HEK293 (cell line): ENCODE measurements around the gene TOP3A.

Source experiments
- EGR2 ChIP-seq: fragments of 450-650 bp; formaldehyde crosslinking; IDR thresholded peaks from 2 replicates; pipeline ENCODE4 v1.5.1; 2016; ENCODE audit warnings: low read depth, missing biosample characterization, missing genetic modification characterization
- HOXD13 ChIP-seq: sonication (generic); formaldehyde crosslinking; IDR thresholded peaks from 2 replicates; pipeline ENCODE4 v1.8.0; 2022; ENCODE audit warnings: missing genetic modification reagents, borderline replicate concordance
- KLF1 ChIP-seq: fragments of 450-650 bp; formaldehyde crosslinking; IDR thresholded peaks from 2 replicates; pipeline ENCODE4 v1.5.1; 2016; ENCODE audit warnings: missing biosample characterization, missing genetic modification characterization
- KLF10 ChIP-seq: fragments of 450-650 bp; IDR thresholded peaks from 2 replicates; pipeline ENCODE4 v1.5.1; 2018; ENCODE audit warnings: missing biosample characterization, mild to moderate bottlenecking, missing genetic modification characterization
- KLF7 ChIP-seq: fragments of 450-650 bp; formaldehyde crosslinking; IDR thresholded peaks from 2 replicates; pipeline ENCODE4 v1.5.1; 2016; ENCODE audit warnings: missing biosample characterization, missing genetic modification characterization, borderline replicate concordance
- PRDM1 ChIP-seq: fragments of 450-650 bp; formaldehyde crosslinking; IDR thresholded peaks from 2 replicates; pipeline ENCODE4; 2016; ENCODE audit warnings: missing biosample characterization, missing genetic modification characterization
- SP7 ChIP-seq: fragments of 450-650 bp; formaldehyde crosslinking; IDR thresholded peaks from 2 replicates; pipeline ENCODE4 v1.5.1; 2016; ENCODE audit warnings: missing biosample characterization, missing genetic modification characterization
- WT1 ChIP-seq: fragments of 450-650 bp; formaldehyde crosslinking; IDR thresholded peaks from 2 replicates; pipeline ENCODE4 v1.5.1; 2016; ENCODE audit warnings: missing biosample characterization, missing genetic modification characterization
- ZBTB20 ChIP-seq: fragments of 450-650 bp; formaldehyde crosslinking; IDR thresholded peaks from 2 replicates; pipeline ENCODE4 v1.5.1; 2016; ENCODE audit warnings: missing biosample characterization, missing genetic modification characterization
- ZFHX2 ChIP-seq: fragments of 450-650 bp; formaldehyde crosslinking; conservative IDR thresholded peaks from 2 replicates; pipeline ENCODE4 v1.5.1; 2016; ENCODE audit warnings: missing biosample characterization, missing genetic modification characterization
- ZFP3 ChIP-seq: fragments of 450-650 bp; formaldehyde crosslinking; IDR thresholded peaks from 2 replicates; pipeline ENCODE4 v1.5.1; 2016; ENCODE audit warnings: low read depth, missing biosample characterization, missing genetic modification characterization
- ZIC2 ChIP-seq: fragments of 450-650 bp; formaldehyde crosslinking; IDR thresholded peaks from 2 replicates; pipeline ENCODE4 v1.5.1; 2016; ENCODE audit warnings: missing biosample characterization, missing genetic modification characterization
- ZNF169 ChIP-seq: fragments of 450-650 bp; formaldehyde crosslinking; IDR thresholded peaks from 2 replicates; pipeline ENCODE4 v1.5.1; 2016; ENCODE audit warnings: missing biosample characterization, missing genetic modification characterization
- ZNF239 ChIP-seq: fragments of 450-650 bp; formaldehyde crosslinking; IDR thresholded peaks from 2 replicates; pipeline ENCODE4 v1.5.1; 2016; ENCODE audit warnings: missing biosample characterization, missing genetic modification characterization
- ZNF311 ChIP-seq: fragments of 450-650 bp; formaldehyde crosslinking; IDR thresholded peaks from 2 replicates; pipeline ENCODE4 v1.5.1; 2017; ENCODE audit warnings: missing biosample characterization, missing genetic modification characterization, borderline replicate concordance
- ZNF37A ChIP-seq: fragments of 450-650 bp; IDR thresholded peaks from 2 replicates; pipeline ENCODE4 v1.5.1; 2018; ENCODE audit warnings: missing biosample characterization, missing genetic modification characterization
- ZNF433 ChIP-seq: fragments of 450-650 bp; formaldehyde crosslinking; IDR thresholded peaks from 2 replicates; pipeline ENCODE4 v1.5.1; 2016; ENCODE audit warnings: missing biosample characterization, missing genetic modification characterization, low read depth
- TF ChIP-seq, protein P1 (sequence below): fragments of 450-650 bp; formaldehyde crosslinking; IDR thresholded peaks from 2 replicates; pipeline ENCODE4 v1.5.1; 2016; ENCODE audit warnings: missing biosample characterization, missing genetic modification characterization
- TF ChIP-seq, protein P2 (sequence below): fragments of 450-650 bp; formaldehyde crosslinking; IDR thresholded peaks from 2 replicates; pipeline ENCODE4 v1.5.1; 2017; ENCODE audit warnings: missing biosample characterization, missing genetic modification characterization
- TF ChIP-seq, protein P3 (sequence below): fragments of 450-650 bp; formaldehyde crosslinking; IDR thresholded peaks from 2 replicates; pipeline ENCODE4 v1.5.1; 2016; ENCODE audit warnings: missing biosample characterization, missing genetic modification characterization
- TF ChIP-seq, protein P4 (sequence below): fragments of 450-650 bp; formaldehyde crosslinking; IDR thresholded peaks from 2 replicates; pipeline ENCODE4 v1.5.1; 2016; ENCODE audit warnings: missing biosample characterization, missing genetic modification characterization
- TF ChIP-seq, protein P5 (sequence below): fragments of 450-650 bp; formaldehyde crosslinking; IDR thresholded peaks from 2 replicates; pipeline ENCODE4 v1.5.1; 2017; ENCODE audit warnings: missing biosample characterization, mild to moderate bottlenecking, missing genetic modification characterization, moderate library complexity

Gene TOP3A

DNA sequence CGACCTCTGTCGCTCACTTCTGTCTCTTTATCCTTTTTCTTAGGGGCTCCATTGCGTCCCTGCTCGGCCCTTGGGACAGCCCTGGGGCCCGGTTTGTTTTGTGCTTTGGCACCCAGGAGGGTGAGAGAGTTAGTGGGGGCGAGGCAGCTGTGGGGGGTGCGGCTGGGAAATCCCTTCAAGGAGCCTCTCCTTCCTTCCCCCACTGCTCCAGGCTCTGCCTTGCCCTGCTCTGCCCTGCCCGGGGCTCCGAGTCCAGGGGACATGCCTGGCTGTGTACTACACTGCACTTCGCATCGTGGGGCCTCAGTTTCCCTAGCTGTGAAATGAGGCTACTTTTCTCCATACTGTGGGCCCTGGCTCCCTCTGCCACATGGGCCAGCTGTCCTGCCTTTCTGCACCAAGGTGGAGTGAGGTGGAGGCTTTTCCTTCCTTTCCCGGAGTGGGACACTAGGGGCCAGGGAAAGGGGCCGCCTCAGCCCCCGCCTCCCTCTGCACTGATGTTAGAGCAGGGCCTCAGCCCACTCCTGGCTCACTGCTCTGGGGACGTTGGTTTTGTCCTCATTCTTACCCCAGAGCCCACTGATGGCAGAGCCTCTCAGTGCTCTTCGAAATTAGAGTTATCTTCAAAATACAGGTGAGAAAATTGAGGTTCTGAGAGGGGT is 88.4 kb downstream of the TOP3A start (continued):
- TF ChIP-seq, protein P1, sequence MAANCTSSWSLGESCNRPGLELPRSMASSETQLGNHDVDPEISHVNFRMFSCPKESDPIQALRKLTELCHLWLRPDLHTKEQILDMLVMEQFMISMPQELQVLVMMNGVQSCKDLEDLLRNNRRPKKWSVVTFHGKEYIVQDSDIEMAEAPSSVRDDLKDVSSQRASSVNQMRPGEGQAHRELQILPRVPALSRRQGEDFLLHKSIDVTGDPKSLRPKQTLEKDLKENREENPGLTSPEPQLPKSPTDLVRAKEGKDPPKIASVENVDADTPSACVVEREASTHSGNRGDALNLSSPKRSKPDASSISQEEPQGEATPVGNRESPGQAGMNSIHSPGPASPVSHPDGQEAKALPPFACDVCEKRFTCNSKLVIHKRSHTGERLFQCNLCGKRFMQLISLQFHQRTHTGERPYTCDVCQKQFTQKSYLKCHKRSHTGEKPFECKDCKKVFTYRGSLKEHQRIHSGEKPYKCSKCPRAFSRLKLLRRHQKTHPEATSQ, result no peak
- TF ChIP-seq KLF1 (0 out of 2 replicates have a peak, but pooled peaks have one; percentile 5), KLF10 (no peak), ZIC2 (tag by site-specific recombination) (peak; percentile 21; the same call in 1 of the 2 replicates), KLF7 (no peak), WT1 (tag by site-specific recombination) (no peak), ZFP3 (no peak), SP7 (tag by site-specific recombination) (no peak), HOXD13 (CRISPR knock-in tag) (no peak), PRDM1 (tag by site-specific recombination) (no peak), ZFHX2 (tag by site-specific recombination) (peak; percentile 5; the same call in 1 of the 2 replicates), ZNF169 (tag by site-specific recombination) (no peak), ZNF433 (tag by site-specific recombination) (no peak), ZNF311 (tag by site-specific recombination) (no peak), ZBTB20 (tag by site-specific recombination) (peak; percentile 44; the same call in 1 of the 2 replicates), ZNF239 (tag by site-specific recombination) (no peak), EGR2 (tag by site-specific recombination) (no peak), ZNF37A (no peak)
- TF ChIP-seq, protein P2, sequence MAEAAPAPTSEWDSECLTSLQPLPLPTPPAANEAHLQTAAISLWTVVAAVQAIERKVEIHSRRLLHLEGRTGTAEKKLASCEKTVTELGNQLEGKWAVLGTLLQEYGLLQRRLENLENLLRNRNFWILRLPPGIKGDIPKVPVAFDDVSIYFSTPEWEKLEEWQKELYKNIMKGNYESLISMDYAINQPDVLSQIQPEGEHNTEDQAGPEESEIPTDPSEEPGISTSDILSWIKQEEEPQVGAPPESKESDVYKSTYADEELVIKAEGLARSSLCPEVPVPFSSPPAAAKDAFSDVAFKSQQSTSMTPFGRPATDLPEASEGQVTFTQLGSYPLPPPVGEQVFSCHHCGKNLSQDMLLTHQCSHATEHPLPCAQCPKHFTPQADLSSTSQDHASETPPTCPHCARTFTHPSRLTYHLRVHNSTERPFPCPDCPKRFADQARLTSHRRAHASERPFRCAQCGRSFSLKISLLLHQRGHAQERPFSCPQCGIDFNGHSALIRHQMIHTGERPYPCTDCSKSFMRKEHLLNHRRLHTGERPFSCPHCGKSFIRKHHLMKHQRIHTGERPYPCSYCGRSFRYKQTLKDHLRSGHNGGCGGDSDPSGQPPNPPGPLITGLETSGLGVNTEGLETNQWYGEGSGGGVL, result peak; percentile 92
- TF ChIP-seq, protein P3, sequence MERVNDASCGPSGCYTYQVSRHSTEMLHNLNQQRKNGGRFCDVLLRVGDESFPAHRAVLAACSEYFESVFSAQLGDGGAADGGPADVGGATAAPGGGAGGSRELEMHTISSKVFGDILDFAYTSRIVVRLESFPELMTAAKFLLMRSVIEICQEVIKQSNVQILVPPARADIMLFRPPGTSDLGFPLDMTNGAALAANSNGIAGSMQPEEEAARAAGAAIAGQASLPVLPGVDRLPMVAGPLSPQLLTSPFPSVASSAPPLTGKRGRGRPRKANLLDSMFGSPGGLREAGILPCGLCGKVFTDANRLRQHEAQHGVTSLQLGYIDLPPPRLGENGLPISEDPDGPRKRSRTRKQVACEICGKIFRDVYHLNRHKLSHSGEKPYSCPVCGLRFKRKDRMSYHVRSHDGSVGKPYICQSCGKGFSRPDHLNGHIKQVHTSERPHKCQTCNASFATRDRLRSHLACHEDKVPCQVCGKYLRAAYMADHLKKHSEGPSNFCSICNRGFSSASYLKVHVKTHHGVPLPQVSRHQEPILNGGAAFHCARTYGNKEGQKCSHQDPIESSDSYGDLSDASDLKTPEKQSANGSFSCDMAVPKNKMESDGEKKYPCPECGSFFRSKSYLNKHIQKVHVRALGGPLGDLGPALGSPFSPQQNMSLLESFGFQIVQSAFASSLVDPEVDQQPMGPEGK (tag by site-specific recombination), result peak; percentile 18
- TF ChIP-seq, protein P4, sequence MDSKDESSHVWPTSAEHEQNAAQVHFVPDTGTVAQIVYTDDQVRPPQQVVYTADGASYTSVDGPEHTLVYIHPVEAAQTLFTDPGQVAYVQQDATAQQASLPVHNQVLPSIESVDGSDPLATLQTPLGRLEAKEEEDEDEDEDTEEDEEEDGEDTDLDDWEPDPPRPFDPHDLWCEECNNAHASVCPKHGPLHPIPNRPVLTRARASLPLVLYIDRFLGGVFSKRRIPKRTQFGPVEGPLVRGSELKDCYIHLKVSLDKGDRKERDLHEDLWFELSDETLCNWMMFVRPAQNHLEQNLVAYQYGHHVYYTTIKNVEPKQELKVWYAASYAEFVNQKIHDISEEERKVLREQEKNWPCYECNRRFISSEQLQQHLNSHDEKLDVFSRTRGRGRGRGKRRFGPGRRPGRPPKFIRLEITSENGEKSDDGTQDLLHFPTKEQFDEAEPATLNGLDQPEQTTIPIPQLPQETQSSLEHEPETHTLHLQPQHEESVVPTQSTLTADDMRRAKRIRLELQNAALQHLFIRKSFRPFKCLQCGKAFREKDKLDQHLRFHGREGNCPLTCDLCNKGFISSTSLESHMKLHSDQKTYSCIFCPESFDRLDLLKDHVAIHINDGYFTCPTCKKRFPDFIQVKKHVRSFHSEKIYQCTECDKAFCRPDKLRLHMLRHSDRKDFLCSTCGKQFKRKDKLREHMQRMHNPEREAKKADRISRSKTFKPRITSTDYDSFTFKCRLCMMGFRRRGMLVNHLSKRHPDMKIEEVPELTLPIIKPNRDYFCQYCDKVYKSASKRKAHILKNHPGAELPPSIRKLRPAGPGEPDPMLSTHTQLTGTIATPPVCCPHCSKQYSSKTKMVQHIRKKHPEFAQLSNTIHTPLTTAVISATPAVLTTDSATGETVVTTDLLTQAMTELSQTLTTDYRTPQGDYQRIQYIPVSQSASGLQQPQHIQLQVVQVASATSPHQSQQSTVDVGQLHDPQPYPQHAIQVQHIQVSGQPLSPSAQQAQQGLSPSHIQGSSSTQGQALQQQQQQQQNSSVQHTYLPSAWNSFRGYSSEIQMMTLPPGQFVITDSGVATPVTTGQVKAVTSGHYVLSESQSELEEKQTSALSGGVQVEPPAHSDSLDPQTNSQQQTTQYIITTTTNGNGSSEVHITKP (tag by site-specific recombination), result 0 out of 2 replicates have a peak, but pooled peaks have one; percentile 4
- TF ChIP-seq, protein P5, sequence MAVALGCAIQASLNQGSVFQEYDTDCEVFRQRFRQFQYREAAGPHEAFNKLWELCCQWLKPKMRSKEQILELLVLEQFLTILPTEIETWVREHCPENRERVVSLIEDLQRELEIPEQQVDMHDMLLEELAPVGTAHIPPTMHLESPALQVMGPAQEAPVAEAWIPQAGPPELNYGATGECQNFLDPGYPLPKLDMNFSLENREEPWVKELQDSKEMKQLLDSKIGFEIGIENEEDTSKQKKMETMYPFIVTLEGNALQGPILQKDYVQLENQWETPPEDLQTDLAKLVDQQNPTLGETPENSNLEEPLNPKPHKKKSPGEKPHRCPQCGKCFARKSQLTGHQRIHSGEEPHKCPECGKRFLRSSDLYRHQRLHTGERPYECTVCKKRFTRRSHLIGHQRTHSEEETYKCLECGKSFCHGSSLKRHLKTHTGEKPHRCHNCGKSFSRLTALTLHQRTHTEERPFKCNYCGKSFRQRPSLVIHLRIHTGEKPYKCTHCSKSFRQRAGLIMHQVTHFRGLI (tag by site-specific recombination), result no peak
- TF ChIP-seq, all 188 proteins: peak for 11
